Thyroid gland (tissue), 4 donors: ENCODE results near the gene ACACA. TPM values are rescaled to one million over a fixed set of nuclear protein-coding genes. Genes with fewer than 3 reads are reported as not detected.

Experiments used
- DNase-seq, 2 donors: peaks; one replicate each; pipeline ENCODE4 v3.0.0-alpha.2; 2019
- H3K27ac ChIP-seq, 3 donors: fragments of 200-600 bp; sonication (generic); 1 replicate in 2 of 3; 2 replicates in 1 of 3; pipeline ENCODE4 v1.5.1; 2016 to 2019; ENCODE audit warnings: mild to moderate bottlenecking in 1 of 3, moderate library complexity in 1 of 3
- H3K27me3 ChIP-seq: fragments of 200-600 bp; sonication (generic); one replicate; pipeline ENCODE4 v1.5.1; 2019
- H3K36me3 ChIP-seq, 2 donors: fragments of 200-600 bp; sonication (generic); one replicate each; pipeline ENCODE4 v1.5.1; 2016 to 2019
- H3K4me1 ChIP-seq, 2 donors: fragments of 200-600 bp; sonication (generic); one replicate each; pipeline ENCODE4 v1.5.1; 2017 to 2019
- H3K4me3 ChIP-seq, 3 donors: fragments of 200-600 bp; sonication (generic); replicated peaks in 1 of 3; 1 replicate in 2 of 3; 2 replicates in 1 of 3; pipeline ENCODE4 v1.5.1; 2016; ENCODE audit warnings: mild to moderate bottlenecking in 1 of 3
- H3K9me3 ChIP-seq: fragments of 200-600 bp; sonication (generic); one replicate; pipeline ENCODE4 v1.5.1; 2017
- CTCF ChIP-seq, 6 experiments: fragments of 200-600 bp in 3 of 6; fragments of 450-650 bp in 3 of 6; sonication (generic) in 3 of 6; IDR thresholded peaks; one replicate each; pipeline ENCODE4 v1.5.1; 2016 to 2019; ENCODE audit warnings: antibody characterized with exemption in 6 of 6, mild to moderate bottlenecking in 2 of 6, inconsistent platforms in 1 of 6, moderate library complexity in 1 of 6
- POLR2A ChIP-seq, 2 donors: fragments of 450-650 bp; IDR thresholded peaks; one replicate each; pipeline ENCODE4 v1.6.1; 2017; ENCODE audit warnings: antibody characterized with exemption in 2 of 2, mild to moderate bottlenecking in 2 of 2, moderate library complexity in 1 of 2
- WGBS, 2 donors: methylation state at CpG; one replicate each; pipeline ENCODE4 v1.1.5; 2017; 5-methylcytosine and 5-hydroxymethylcytosine counted together
- intact Hi-C: fragments of 100-400 bp; cut with DNase I; formaldehyde crosslinking; loops from one replicate; pipeline ENCODE4 v1.15.1; 2023
- total RNA-seq, 4 donors: library from RNA; depleted of rRNA; stranded (reverse); fragments of >200 nt; gene quantifications; one replicate each; pipeline ENCODE4 v1.2.3, GENCODE V29; 2016

The ACACA gene
- total RNA-seq, 4 donors from 2014 or later, result 27.2 to 55.7 (median 38.4) TPM

DNA sequence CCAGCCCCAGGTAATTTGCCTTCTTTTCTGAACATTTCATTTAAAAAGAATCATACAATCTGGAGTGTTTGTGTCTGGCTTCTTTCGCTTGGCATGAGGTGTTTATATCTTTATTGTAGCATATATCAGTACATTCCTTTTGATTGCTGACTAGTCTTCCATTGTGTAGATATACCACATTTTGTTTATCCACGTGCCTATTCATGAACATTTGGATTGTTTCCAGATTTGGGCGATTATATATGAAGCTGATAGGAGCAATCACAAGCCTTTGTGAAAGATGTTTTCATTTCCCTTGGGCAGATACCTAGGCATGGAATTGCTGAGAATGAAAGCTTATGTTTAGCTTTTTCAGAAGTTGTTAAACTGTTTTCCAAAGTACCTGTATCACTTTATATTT is 337.5 kb downstream of the ACACA start:
- Histone ChIP-seq H3K4me1 (no peaks in the 10 kb centered on the region), H3K27ac (no peak overlapping the region), H3K9me3 (no peaks in the 10 kb centered on the region), H3K27me3 (no peaks in the 10 kb centered on the region), H3K4me3 (no peak overlapping the region), H3K36me3 (no peaks in the 10 kb centered on the region)
- TF ChIP-seq CTCF (IDR thresholded peaks at IDR 0.05) (no peak), POLR2A (IDR thresholded peaks at IDR 0.05) (no peak)
- 91 to 96% methylated on average over 3 of the region's 3 CpGs for WGBS, 2 donors
- intact Hi-C loops, result no loop called here
- no peak for DNase-seq

DNA sequence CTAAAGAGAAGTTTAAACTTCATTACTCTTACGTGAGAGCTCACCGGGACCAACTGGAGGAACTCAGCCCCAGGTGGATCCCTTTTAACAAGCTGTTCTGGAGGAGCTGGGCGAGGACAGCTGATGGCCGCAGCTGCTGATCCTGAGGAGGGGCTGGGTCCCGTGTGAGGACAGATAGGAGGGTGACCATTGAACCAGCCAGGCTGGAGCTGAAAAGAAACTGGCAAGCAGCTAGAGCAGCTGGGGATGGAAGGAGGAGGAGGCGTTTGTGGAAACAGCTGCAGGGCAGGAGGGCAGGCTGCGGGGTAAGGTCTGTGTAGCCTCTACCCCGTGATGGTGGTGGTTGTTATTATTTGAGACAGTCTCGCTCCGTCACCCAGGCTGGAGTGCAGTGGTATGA is 338.4 kb downstream of the ACACA start:
- H3K27me3 ChIP-seq, result no peaks in the 10 kb centered on the region
- H3K27ac ChIP-seq, result no peak overlapping the region
- H3K9me3 ChIP-seq, result no peaks in the 10 kb centered on the region
- TF ChIP-seq CTCF (IDR thresholded peaks at IDR 0.05) (no peak), POLR2A (IDR thresholded peaks at IDR 0.05) (no peak)
- no peak overlapping the region for H3K4me3 ChIP-seq
- H3K36me3 ChIP-seq, result no peaks in the 10 kb centered on the region
- WGBS, 2 donors, result 72 to 75% methylated on average over 10 of the region's 10 CpGs
- no peaks in the 10 kb centered on the region for H3K4me1 ChIP-seq
- intact Hi-C loops, result no loop called here
- DNase-seq, result no peak

GRCh38 chr17:37067555-37068111 is 339.0 kb downstream of the ACACA start:
- intact Hi-C loops, result no loop called here
- H3K4me1 ChIP-seq, result no peaks in the 10 kb centered on the region
- no peaks in the 10 kb centered on the region for H3K27me3 ChIP-seq
- WGBS, 2 donors, result 76% methylated on average over 12 to 13 of the region's 13 CpGs
- H3K27ac ChIP-seq, result no peak overlapping the region
- TF ChIP-seq POLR2A (IDR thresholded peaks at IDR 0.05), result no peak
- TF ChIP-seq CTCF (IDR thresholded peaks at IDR 0.05), result no peak
- no peak overlapping the region for H3K4me3 ChIP-seq
- H3K36me3 ChIP-seq, result no peaks in the 10 kb centered on the region
- no peaks in the 10 kb centered on the region for H3K9me3 ChIP-seq
- DNase-seq, result no peak

- H3K9me3 ChIP-seq, result no peaks in the 10 kb centered on the region
- no peak for DNase-seq
- no peaks in the 10 kb centered on the region for H3K36me3 ChIP-seq
- 62 to 63% methylated on average over 23 to 25 of the region's 25 CpGs for WGBS, 2 donors
- no peak overlapping the region for H3K27ac ChIP-seq
- H3K4me3 ChIP-seq, result no peak overlapping the region
- no peak for TF ChIP-seq CTCF (IDR thresholded peaks at IDR 0.05)
- H3K4me1 ChIP-seq, result no peaks in the 10 kb centered on the region
- H3K27me3 ChIP-seq, result no peaks in the 10 kb centered on the region
- intact Hi-C loops, result no loop called here
These were observed 340.0 kb downstream of the ACACA start for GRCh38 chr17:37066322-37067255.
